Mucosa of descending colon (tissue), 3 donors: ENCODE measurements around the gene CA5B. TPM values are rescaled to one million over a fixed set of nuclear protein-coding genes. Genes with fewer than 3 reads are reported as not detected.

ENCODE experiments used
- ATAC-seq: fragments of 200-7000 bp; cut with Tn5 transposase; one replicate; pipeline ENCODE4 v1.9.1; 2020; ENCODE audit warnings: mild to moderate bottlenecking, moderate library complexity
- DNase-seq, 3 donors: peaks; one replicate each; pipeline ENCODE4 v3.0.0-alpha.2; 2020
- H3K36me3 ChIP-seq: fragments of 200-600 bp; one replicate; pipeline ENCODE4 v1.8.0; 2021; ENCODE audit warnings: low read depth, mild to moderate bottlenecking
- H3K4me1 ChIP-seq: fragments of 200-600 bp; one replicate; pipeline ENCODE4 v1.8.0; 2021; ENCODE audit warnings: low read depth, mild to moderate bottlenecking
- H3K4me3 ChIP-seq: fragments of 200-600 bp; one replicate; pipeline ENCODE4 v1.8.0; 2021; ENCODE audit warnings: mild to moderate bottlenecking
- H3K9me3 ChIP-seq: fragments of 200-600 bp; one replicate; pipeline ENCODE4 v1.8.0; 2021; ENCODE audit warnings: mild to moderate bottlenecking
- intact Hi-C, 2 donors: fragments of 100-400 bp; cut with DNase I in 1 of 2; cut with micrococcal nuclease in 1 of 2; formaldehyde crosslinking; loops; one replicate each; pipeline versions ENCODE4 v1.11.0 to v1.11.1; 2022; cut with DNase I, micrococcal nuclease
- total RNA-seq, 3 donors: library from RNA; stranded (reverse); fragmentation: NEBNext Ultra II Directional in 2 of 3; extraction: Animal tissue kit (Norgen Biotek cat#: 25700) in 2 of 3; gene quantifications; one replicate each; pipeline versions ENCODE4 v1.2.1 to v1.2.4, GENCODE V29; 2021 to 2023
- TF ChIP-seq, protein P1 (sequence below): fragments of 200-600 bp; IDR thresholded peaks from one replicate; pipeline ENCODE4 v1.8.0; 2022; ENCODE audit warnings: antibody characterized with exemption, mild to moderate bottlenecking
- donor health status: DM: no; HTN: no; CAD: no; lungs with moderate emphysema.
- donor health status: DM: no; HTN: no; CAD: no.
- donor health status: DM: no; HTN: yes; CAD: no.

The CA5B gene
- total RNA-seq, 3 donors from 2014 or later, result 6.8 to 9.3 (median 7.0) TPM

DNA sequence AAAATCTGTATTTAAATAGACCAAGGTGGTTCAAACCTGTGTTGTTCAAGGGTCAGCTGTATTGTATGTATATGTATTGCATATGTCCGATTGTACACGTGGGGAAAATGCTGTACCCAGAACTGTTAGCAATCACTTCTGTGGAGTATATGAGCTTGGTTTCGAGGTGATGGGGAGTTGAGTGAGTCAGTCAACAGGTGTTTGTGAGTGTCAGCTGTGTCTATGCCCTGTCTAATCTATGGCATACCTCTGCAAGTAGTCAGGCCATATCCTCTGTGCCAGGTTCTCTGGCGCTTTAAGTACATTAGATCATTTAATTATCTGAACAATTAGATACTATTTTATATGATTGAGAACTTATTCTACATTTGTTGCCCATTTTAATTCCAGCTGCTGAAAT, 59.6 kb downstream of the CA5B start:
- Histone ChIP-seq H3K36me3 (no peaks in the 10 kb centered on the region), H3K4me3 (no peak overlapping the region), H3K4me1 (no peaks in the 10 kb centered on the region), H3K9me3 (no peaks in the 10 kb centered on the region)
- no peak for DNase-seq
- ATAC-seq, result no peak
- intact Hi-C loops, result no loop called here
- TF ChIP-seq, protein P1, sequence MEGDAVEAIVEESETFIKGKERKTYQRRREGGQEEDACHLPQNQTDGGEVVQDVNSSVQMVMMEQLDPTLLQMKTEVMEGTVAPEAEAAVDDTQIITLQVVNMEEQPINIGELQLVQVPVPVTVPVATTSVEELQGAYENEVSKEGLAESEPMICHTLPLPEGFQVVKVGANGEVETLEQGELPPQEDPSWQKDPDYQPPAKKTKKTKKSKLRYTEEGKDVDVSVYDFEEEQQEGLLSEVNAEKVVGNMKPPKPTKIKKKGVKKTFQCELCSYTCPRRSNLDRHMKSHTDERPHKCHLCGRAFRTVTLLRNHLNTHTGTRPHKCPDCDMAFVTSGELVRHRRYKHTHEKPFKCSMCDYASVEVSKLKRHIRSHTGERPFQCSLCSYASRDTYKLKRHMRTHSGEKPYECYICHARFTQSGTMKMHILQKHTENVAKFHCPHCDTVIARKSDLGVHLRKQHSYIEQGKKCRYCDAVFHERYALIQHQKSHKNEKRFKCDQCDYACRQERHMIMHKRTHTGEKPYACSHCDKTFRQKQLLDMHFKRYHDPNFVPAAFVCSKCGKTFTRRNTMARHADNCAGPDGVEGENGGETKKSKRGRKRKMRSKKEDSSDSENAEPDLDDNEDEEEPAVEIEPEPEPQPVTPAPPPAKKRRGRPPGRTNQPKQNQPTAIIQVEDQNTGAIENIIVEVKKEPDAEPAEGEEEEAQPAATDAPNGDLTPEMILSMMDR, result no peak

DNA sequence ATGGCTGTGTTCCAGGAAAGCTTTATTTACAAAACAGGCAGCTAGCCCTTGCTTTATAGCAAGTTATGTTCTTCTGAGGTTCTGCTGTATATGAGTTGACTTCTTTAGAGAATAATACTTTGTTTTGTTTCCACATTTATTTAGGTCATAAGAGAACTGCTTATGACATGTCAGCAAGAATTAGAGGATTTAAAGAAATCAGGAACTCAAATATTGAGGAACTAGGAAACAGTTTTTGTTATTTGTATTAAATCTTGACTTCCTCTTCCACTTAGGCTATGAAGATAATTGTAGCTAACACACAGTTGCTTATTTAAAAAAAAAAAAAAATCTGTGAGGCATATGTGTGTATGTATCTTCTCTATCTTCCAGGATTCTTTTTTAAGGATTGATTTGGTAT, 66.5 kb downstream of the CA5B start:
- intact Hi-C loops, result no loop called here
- H3K36me3 ChIP-seq, result no peaks in the 10 kb centered on the region
- ATAC-seq (no peak), DNase-seq (no peak)
- H3K9me3 ChIP-seq, result no peaks in the 10 kb centered on the region
- H3K4me1 ChIP-seq, result no peaks in the 10 kb centered on the region
- no peak overlapping the region for H3K4me3 ChIP-seq
- TF ChIP-seq, protein P1, result no peak

DNA sequence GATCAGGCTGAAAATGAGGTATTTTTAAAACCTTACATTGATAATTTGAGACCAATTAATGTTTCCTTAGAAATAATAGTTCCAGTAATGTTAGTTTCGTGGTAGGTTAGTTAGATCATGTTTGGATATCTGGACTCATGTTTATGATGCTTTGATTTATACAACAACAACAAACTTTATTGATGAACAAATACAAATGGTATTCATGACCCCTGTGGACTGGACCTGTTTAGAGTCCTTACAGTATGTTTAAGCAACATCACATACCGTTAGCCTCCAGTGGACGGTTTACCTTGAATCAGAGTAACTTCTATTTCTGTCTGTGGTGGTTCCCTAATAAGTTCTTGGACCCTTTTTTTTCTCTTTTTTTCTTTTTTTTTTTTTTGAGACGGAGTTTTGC, 70.2 kb downstream of the CA5B start:
- no peaks in the 10 kb centered on the region for H3K4me1 ChIP-seq
- TF ChIP-seq, protein P1, result no peak
- intact Hi-C loops, result no loop called here
- H3K36me3 ChIP-seq, result no peaks in the 10 kb centered on the region
- DNase-seq (no peak), ATAC-seq (no peak)
- no peaks in the 10 kb centered on the region for H3K9me3 ChIP-seq
- no peak overlapping the region for H3K4me3 ChIP-seq

DNA sequence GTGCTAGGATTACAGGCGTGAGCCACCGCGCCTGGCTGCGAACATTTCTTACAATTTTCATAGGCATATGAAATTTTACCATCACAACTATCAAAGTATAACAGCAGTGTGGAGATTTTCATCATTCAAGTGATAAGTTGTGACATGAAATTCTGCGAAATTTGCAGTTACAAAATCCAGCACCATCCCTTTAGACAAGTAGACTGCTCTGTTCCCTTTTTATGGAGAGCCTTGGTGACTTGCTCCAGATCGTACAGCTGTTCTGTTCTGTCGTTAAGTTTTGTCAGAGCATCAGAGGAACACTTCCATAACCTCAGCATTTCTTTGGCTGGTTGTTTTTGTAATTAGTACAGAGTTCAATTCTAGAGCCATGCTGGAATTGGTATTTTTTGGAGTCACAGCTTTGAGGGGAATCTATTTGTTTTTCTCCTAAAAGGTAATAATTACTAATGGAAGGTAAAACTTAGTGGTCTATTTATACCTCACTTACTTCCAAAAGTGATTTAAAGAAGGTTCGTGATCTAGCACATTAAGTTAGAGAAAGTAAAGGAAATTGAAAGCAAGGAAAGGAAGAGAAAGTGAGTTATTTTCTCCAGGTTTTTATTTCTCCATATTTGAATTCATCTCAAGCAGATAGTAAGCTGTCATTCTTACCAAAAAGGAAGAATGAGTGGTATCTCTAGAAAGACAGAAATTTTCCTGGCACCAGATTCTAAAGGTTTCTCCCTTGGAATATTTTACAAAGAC, 74.3 kb downstream of the CA5B start:
- Histone ChIP-seq H3K36me3 (no peaks in the 10 kb centered on the region), H3K9me3 (no peaks in the 10 kb centered on the region), H3K4me1 (no peaks in the 10 kb centered on the region), H3K4me3 (no peak overlapping the region)
- intact Hi-C loops, result no loop called here
- TF ChIP-seq, protein P1, result no peak
- ATAC-seq, result no peak
- DNase-seq, result no peak

DNA sequence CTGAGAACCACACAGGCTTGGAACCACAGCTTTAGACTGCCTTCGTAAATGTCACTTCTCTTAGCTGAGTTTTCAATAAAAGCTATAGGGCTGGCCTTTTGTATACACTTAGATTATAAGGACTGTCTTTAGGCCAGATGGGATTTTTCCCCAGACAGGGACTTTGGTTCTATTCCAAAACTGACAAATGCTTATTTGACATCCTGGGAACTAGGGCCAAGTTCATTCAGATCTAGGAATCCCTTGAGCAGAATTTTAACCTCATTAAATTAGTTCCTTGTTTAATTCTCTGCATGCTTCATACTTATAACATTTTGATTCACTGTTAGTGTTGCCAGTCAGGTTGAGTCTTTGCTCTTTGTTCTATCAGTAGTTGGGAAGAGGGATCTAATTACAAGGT, 75.3 kb downstream of the CA5B start:
- ATAC-seq (no peak), DNase-seq (no peak)
- Histone ChIP-seq H3K36me3 (no peaks in the 10 kb centered on the region), H3K4me1 (no peaks in the 10 kb centered on the region), H3K4me3 (no peak overlapping the region), H3K9me3 (no peaks in the 10 kb centered on the region)
- intact Hi-C loops, result no loop called here
- TF ChIP-seq, protein P1, result no peak
